PC-3 (cell line): ENCODE data around the gene PITX3. TPM values are rescaled to one million over a fixed set of nuclear protein-coding genes. Genes with fewer than 3 reads are reported as not detected.

Experiments
- ATAC-seq: fragments of 200-7000 bp; cut with Tn5 transposase; 2 replicates; pipeline ENCODE4 v1.9.1; 2020; ENCODE audit warnings: mild to moderate bottlenecking, moderate library complexity
- BruUV-seq: library from RNA; stranded (reverse); fragments of 400-500 nt; replicated peaks from 2 replicates; lab custom pipeline; 2021; lab: Mats Ljungman, UMichigan
- CTCF ChIA-PET: fragments of 300-600 bp; sonication (Branson Sonifier 250); formaldehyde crosslinking; loops from one replicate; lab custom pipeline; 2022; ENCODE audit warnings: antibody characterized with exemption; lab: Charles Lee
- POLR2A ChIA-PET: fragments of 300-600 bp; sonication (Branson Sonifier 250); formaldehyde crosslinking; loops from one replicate; lab custom pipeline; 2022; ENCODE audit warnings: antibody characterized with exemption; ENCODE audit not compliant: unreplicated experiment; lab: Charles Lee
- DNase-seq: peaks from one replicate; pipeline ENCODE4 v3.0.0-alpha.2; 2015
- H2AFZ ChIP-seq: fragments of 300-600 bp; sonication (generic); 2 replicates; pipeline ENCODE4 v1.6.0; 2016; ENCODE audit warnings: antibody characterized with exemption, low read length
- H3F3A ChIP-seq: fragments of 300-600 bp; sonication (generic); one replicate; pipeline ENCODE4 v1.6.0; 2017; ENCODE audit warnings: antibody characterized with exemption, low read length, control low read depth, mild to moderate bottlenecking; ENCODE audit not compliant: unreplicated experiment
- H3K27ac ChIP-seq: fragments of 300-600 bp; sonication (generic); 2 replicates; pipeline ENCODE4 v1.5.1; 2016; ENCODE audit warnings: mild to moderate bottlenecking, low read length
- H3K27me3 ChIP-seq: fragments of 300-600 bp; sonication (generic); 2 replicates; pipeline ENCODE4 v1.6.1; 2016; ENCODE audit warnings: low read length, mixed read lengths
- H3K36me3 ChIP-seq: fragments of 300-600 bp; sonication (generic); 2 replicates; pipeline ENCODE4 v1.6.1; 2016; ENCODE audit warnings: low read depth, mixed run types, low read length, mixed read lengths
- H3K4me1 ChIP-seq: fragments of 300-600 bp; sonication (generic); 2 replicates; pipeline ENCODE4 v1.5.1; 2016; ENCODE audit warnings: low read length; ENCODE audit not compliant: insufficient read depth
- H3K4me2 ChIP-seq: fragments of 300-600 bp; sonication (generic); 2 replicates; pipeline ENCODE4 v1.6.0; 2016; ENCODE audit warnings: low read length
- H3K4me3 ChIP-seq: fragments of 300-600 bp; sonication (generic); 2 replicates; pipeline ENCODE4 v1.5.1; 2016; ENCODE audit warnings: mild to moderate bottlenecking, low read length, mixed read lengths
- H3K79me2 ChIP-seq: fragments of 300-600 bp; sonication (generic); 2 replicates; pipeline ENCODE4 v1.6.1; 2017; ENCODE audit warnings: low read length, mixed read lengths
- H3K9ac ChIP-seq: fragments of 300-600 bp; sonication (generic); 2 replicates; pipeline ENCODE4 v1.6.0; 2016; ENCODE audit warnings: mild to moderate bottlenecking, low read length
- H3K9me2 ChIP-seq: fragments of 300-600 bp; sonication (generic); replicated peaks from 2 replicates; pipeline ENCODE4 v1.6.1; 2016; ENCODE audit warnings: mixed run types, low read length, mixed read lengths
- H3K9me3 ChIP-seq: fragments of 300-600 bp; sonication (generic); 2 replicates; pipeline ENCODE4 v1.6.1; 2016; ENCODE audit warnings: low read length, mixed read lengths
- H4K20me1 ChIP-seq: fragments of 300-600 bp; sonication (generic); 2 replicates; pipeline ENCODE4 v1.6.1; 2016; ENCODE audit warnings: low read length, mixed read lengths
- CTCF ChIP-seq: fragments of 300-600 bp; sonication (generic); conservative IDR thresholded peaks from 2 replicates; pipeline ENCODE4 v1.5.1; 2017; ENCODE audit warnings: antibody characterized with exemption, low read depth, mild to moderate bottlenecking, low read length
- EZH2 ChIP-seq: fragments of 300-600 bp; sonication (generic); IDR thresholded peaks from one replicate; pipeline ENCODE4 v1.6.1; 2017; ENCODE audit warnings: antibody characterized with exemption, mild to moderate bottlenecking, low read length; ENCODE audit not compliant: unreplicated experiment
- EZH2phosphoT487 ChIP-seq: fragments of 300-600 bp; sonication (generic); IDR thresholded peaks from 2 replicates; pipeline ENCODE4 v1.6.1; 2018; ENCODE audit warnings: mild to moderate bottlenecking, antibody characterized with exemption, low read length, borderline replicate concordance
- intact Hi-C: fragments of 100-400 bp; cut with micrococcal nuclease; formaldehyde crosslinking; loops from 2 replicates; pipeline ENCODE4 v1.9.0; 2023
- total RNA-seq: library from RNA; depleted of rRNA; stranded (reverse); fragments of >200 nt; gene quantifications from 2 replicates; pipeline ENCODE4 v1.2.3, GENCODE V29; 2014

PITX3 gene
- total RNA-seq, 1 experiment from 2014 or later: not detected

- POLR2A ChIA-PET: interaction anchor here (0.6 kb wide), 1 partner anchor 32 kb away, joined by 4 read pairs; no protein-coding TSS in a partner anchor
Observed at GRCh38 chr10:102262744-102263370, 21.5 kb upstream of the PITX3 start.

GRCh38 chr10:102261842-102262241, 20.5 kb upstream of the PITX3 start:
- Histone ChIP-seq H3K9me2 (no peaks in the 10 kb centered on the region), H3F3A (no peaks in the 10 kb centered on the region), H3K27me3 (no peaks in the 10 kb centered on the region), H3K79me2 (peaks cover 48% of the 10 kb centered on the region), H3K9me3 (no peaks in the 10 kb centered on the region), H3K27ac (no peak overlapping the region), H4K20me1 (peaks cover 8% of the 10 kb centered on the region; the same call in 1 of the 2 replicates), H2AFZ (no peak overlapping the region), H3K4me3 (no peak overlapping the region), H3K9ac (no peak overlapping the region), H3K4me1 (peaks cover 9% of the 10 kb centered on the region), H3K4me2 (no peak overlapping the region), H3K36me3 (0 out of 2 replicates have a peak, but pooled peaks cover 5% of the 10 kb centered on the region)
- CTCF ChIA-PET: no interaction called here
- TF ChIP-seq CTCF (no peak), EZH2phosphoT487 (no peak), EZH2 (no peak)
- DNase-seq (no peak), ATAC-seq (no peak)
- POLR2A ChIA-PET: no interaction called here
- BruUV-seq: no TSS peak
- intact Hi-C loops: no loop called here

More at GRCh38 chr10:102262744-102263370, 21.5 kb upstream of the PITX3 start:
- no peak overlapping the region for H3K9ac ChIP-seq
- peaks cover 17% of the 10 kb centered on the region for H3K4me1 ChIP-seq
- H3K4me3 ChIP-seq: no peak overlapping the region
- DNase-seq (no peak), ATAC-seq (no peak)
- H3F3A ChIP-seq: no peaks in the 10 kb centered on the region
- no peaks in the 10 kb centered on the region for H3K9me3 ChIP-seq
- H3K4me2 ChIP-seq: no peak overlapping the region
- TF ChIP-seq EZH2: no peak
- TF ChIP-seq EZH2phosphoT487: no peak
- TF ChIP-seq CTCF: no peak
- intact Hi-C loops: no loop called here
- peaks cover 9% of the 10 kb centered on the region; the same call in 1 of the 2 replicates for H4K20me1 ChIP-seq
- no TSS peak for BruUV-seq
- peaks cover 41% of the 10 kb centered on the region for H3K79me2 ChIP-seq
- no peak overlapping the region for H3K27ac ChIP-seq
- H3K9me2 ChIP-seq: no peaks in the 10 kb centered on the region
- no peak overlapping the region for H2AFZ ChIP-seq
- CTCF ChIA-PET: no interaction called here
- 0 out of 2 replicates have a peak, but pooled peaks cover 5% of the 10 kb centered on the region for H3K36me3 ChIP-seq
- no peaks in the 10 kb centered on the region for H3K27me3 ChIP-seq

GRCh38 chr10:102261196-102261595, 19.9 kb upstream of the PITX3 start:
- Histone ChIP-seq H3K27me3 (no peaks in the 10 kb centered on the region), H2AFZ (no peak overlapping the region), H3K27ac (no peak overlapping the region), H3K9me3 (no peaks in the 10 kb centered on the region), H3K4me2 (no peak overlapping the region), H3K4me1 (peaks cover 3% of the 10 kb centered on the region; the same call in 1 of the 2 replicates), H3K36me3 (0 out of 2 replicates have a peak, but pooled peaks cover 5% of the 10 kb centered on the region), H3K9ac (no peak overlapping the region), H3K9me2 (no peaks in the 10 kb centered on the region), H3F3A (no peaks in the 10 kb centered on the region), H4K20me1 (0 out of 2 replicates have a peak, but pooled peaks cover 4% of the 10 kb centered on the region), H3K4me3 (no peak overlapping the region), H3K79me2 (peaks cover 48% of the 10 kb centered on the region)
- DNase-seq (no peak), ATAC-seq (no peak)
- ChIA-PET POLR2A (no interaction called here), CTCF (no interaction called here)
- BruUV-seq: no TSS peak
- TF ChIP-seq EZH2 (no peak), EZH2phosphoT487 (no peak), CTCF (no peak)
- intact Hi-C loops: no loop called here
